Spleen (tissue), 13 donors: ENCODE results near the gene CD209. TPM values are rescaled to one million over a fixed set of nuclear protein-coding genes. Genes with fewer than 3 reads are reported as not detected.
"Not testable (repeated sequence)": the region's sequence is repeated elsewhere in the genome, so short reads cannot be mapped to it uniquely, and the experiment has no call there.

ENCODE experiments used
- DNase-seq: peaks from one replicate; pipeline ENCODE4 v3.0.0-alpha.2; 2020
- H3K27ac ChIP-seq, 8 donors: fragments of 200-600 bp; sonication (generic) in 7 of 8; 1 replicate in 4 of 8; 2 replicates in 4 of 8; pipeline versions ENCODE4 v1.5.0 to v1.8.0; 2016 to 2021; ENCODE audit warnings: inconsistent platforms in 4 of 8, mild to moderate bottlenecking in 4 of 8, moderate library complexity in 1 of 8
- H3K27me3 ChIP-seq, 7 donors: fragments of 200-600 bp; sonication (generic) in 6 of 7; replicated peaks in 1 of 7; 1 replicate in 4 of 7; 2 replicates in 3 of 7; pipeline versions ENCODE4 v1.5.0 to v1.8.0; 2016 to 2021; ENCODE audit warnings: inconsistent platforms in 3 of 7, mild to moderate bottlenecking in 1 of 7
- H3K36me3 ChIP-seq, 6 donors: fragments of 200-600 bp; sonication (generic) in 5 of 6; 1 replicate in 4 of 6; 2 replicates in 2 of 6; pipeline versions ENCODE4 v1.5.0 to v1.8.0; 2016 to 2021; ENCODE audit warnings: inconsistent platforms in 2 of 6
- H3K4me1 ChIP-seq, 6 donors: fragments of 200-600 bp; sonication (generic) in 5 of 6; 1 replicate in 3 of 6; 2 replicates in 3 of 6; pipeline versions ENCODE4 v1.5.0 to v1.8.0; 2016 to 2021; ENCODE audit warnings: inconsistent platforms in 3 of 6
- H3K4me3 ChIP-seq, 8 donors: fragments of 200-600 bp; sonication (generic) in 7 of 8; 1 replicate in 4 of 8; 2 replicates in 4 of 8; pipeline versions ENCODE4 v1.5.0 to v1.8.0; 2016 to 2021; ENCODE audit warnings: inconsistent platforms in 4 of 8, mild to moderate bottlenecking in 4 of 8, moderate library complexity in 2 of 8
- H3K9me3 ChIP-seq, 8 donors: fragments of 200-600 bp; sonication (generic) in 7 of 8; 1 replicate in 4 of 8; 2 replicates in 4 of 8; pipeline versions ENCODE4 v1.5.0 to v1.8.0; 2016 to 2021; ENCODE audit warnings: inconsistent platforms in 4 of 8
- POLR2A ChIP-seq, 3 donors: fragments of 450-650 bp; IDR thresholded peaks; one replicate each; pipeline ENCODE4 v1.5.1; 2017; ENCODE audit warnings: antibody characterized with exemption in 3 of 3, mild to moderate bottlenecking in 1 of 3
- POLR2AphosphoS5 ChIP-seq, 3 donors: sonication (generic); formaldehyde crosslinking; IDR thresholded peaks; one replicate each; pipeline ENCODE4 v1.5.1; 2017; ENCODE audit warnings: antibody characterized with exemption in 3 of 3
- WGBS, 5 donors: extraction: QIAGEN DNeasy Blood & Tissue Kit in 3 of 5; methylation state at CpG; one replicate each; pipeline versions ENCODE4 v1.1.5 to v1.1.7; 2013 to 2018; 5-methylcytosine and 5-hydroxymethylcytosine counted together
- intact Hi-C: fragments of 100-400 bp; cut with DNase I; formaldehyde crosslinking; loops from one replicate; pipeline ENCODE4 v1.15.0; 2023; ENCODE audit warnings: low total_unique reads
- long read RNA-seq, 2 donors: transcript quantifications; one replicate each; lab custom pipeline, GENCODE V29; 2026
- polyA plus RNA-seq, 3 donors: library from polyadenylated mRNA; stranded (reverse); fragments of 200-250 nt; gene quantifications; one replicate each; pipeline ENCODE4 v1.2.1, GENCODE V29; 2013
- total RNA-seq, 7 donors: library from RNA; depleted of rRNA in 3 of 7; stranded (reverse); fragments of >200 nt in 3 of 7; fragmentation: NEBNext Ultra II Directional in 4 of 7; extraction: Animal tissue kit (Norgen Biotek cat#: 25700) in 4 of 7; gene quantifications; one replicate each; pipeline versions ENCODE4 v1.1.0 to v1.2.1, GENCODE V29; 2016 to 2021
- TF ChIP-seq, protein P1 (sequence below), 11 experiments: fragments of 200-600 bp in 7 of 11; fragments of 450-650 bp in 4 of 11; sonication (generic) in 4 of 11; IDR thresholded peaks in 8 of 11; conservative IDR thresholded peaks in 3 of 11; 1 replicate in 7 of 11; 2 replicates in 4 of 11; pipeline versions ENCODE4 v1.4.0 to v1.8.0; 2016 to 2021; ENCODE audit warnings: antibody characterized with exemption in 11 of 11, inconsistent platforms in 4 of 11, mild to moderate bottlenecking in 1 of 11
- donor health status: healthy with polysubstance abuse.
- donor health status: DM: no; HTN: no; CAD: no; lungs with moderate emphysema.
- donor health status: DM: no; HTN: no; CAD: no.
- donor health status: Bipolar disorder and iron deficiency.
- donor health status: healthy.
- donor health status: DM: no; HTN: no; CAD: no.
- donor health status: DM: yes; HTN: yes; CAD: no.

Gene CD209, protein sequence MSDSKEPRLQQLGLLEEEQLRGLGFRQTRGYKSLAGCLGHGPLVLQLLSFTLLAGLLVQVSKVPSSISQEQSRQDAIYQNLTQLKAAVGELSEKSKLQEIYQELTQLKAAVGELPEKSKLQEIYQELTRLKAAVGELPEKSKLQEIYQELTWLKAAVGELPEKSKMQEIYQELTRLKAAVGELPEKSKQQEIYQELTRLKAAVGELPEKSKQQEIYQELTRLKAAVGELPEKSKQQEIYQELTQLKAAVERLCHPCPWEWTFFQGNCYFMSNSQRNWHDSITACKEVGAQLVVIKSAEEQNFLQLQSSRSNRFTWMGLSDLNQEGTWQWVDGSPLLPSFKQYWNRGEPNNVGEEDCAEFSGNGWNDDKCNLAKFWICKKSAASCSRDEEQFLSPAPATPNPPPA
- total RNA-seq: 10 to 100 TPM in 2 of 7 donors, 1 to 10 TPM in 5; 1.1 to 22.2 (median 2.2) TPM
- under 1 TPM; 0.42 to 0.56 (median 0.46) TPM for polyA plus RNA-seq
- long read RNA-seq, donor 1, full-length matches to known transcripts: 3 of 9 reads
- long read RNA-seq, donor 1, partial matches to known transcripts: 6 of 9 reads
- long read RNA-seq, donor 1, other reads (novel, unspliced or antisense): 0 of 9 reads
- long read RNA-seq, donor 2: 0 reads

DNA sequence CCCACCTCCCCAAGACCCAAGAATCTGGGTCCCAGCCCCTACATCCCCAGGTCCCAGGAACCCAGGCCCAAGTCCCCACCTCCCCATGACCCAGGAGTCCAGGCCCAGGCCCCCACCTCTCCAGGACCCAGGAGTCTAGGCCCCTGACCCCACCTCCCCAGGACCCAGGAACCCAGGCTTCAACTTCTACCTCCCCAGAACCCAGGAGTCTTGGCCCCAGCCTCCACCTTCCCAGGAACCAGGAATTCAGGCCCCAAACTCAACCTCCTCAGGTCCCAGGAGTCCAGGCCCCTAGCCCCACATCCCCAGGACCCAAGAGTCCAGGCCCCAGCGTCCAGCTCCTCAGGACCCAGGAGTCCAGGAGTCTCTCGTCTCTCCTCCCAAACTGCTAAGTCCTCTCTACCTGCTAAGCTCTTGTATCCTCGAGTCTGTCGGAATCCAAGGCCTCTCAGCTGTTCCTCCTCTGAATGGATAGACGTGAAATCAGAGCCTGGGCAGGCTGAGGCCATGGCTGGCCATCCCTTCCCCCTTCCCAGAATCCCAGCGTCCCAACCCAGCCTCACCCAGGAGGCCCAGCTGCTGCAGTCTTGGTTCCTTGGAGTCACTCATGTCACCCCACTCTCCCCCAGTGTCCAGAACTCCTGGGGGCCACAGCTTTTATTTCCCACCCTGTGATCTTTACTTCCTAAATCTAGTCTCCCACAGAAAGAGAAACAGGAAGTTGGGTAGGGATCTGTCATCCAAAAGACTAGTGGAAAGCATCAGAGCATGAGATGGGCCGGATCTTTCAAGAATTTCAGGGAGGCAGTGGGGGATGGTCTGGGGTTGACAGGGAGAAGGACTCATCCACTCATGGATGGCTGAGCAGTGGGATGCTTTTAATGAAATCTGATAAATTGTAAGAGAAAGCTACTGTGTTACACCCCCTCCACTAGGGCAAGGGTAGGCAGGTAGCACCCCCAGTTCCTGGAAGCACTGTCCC lies at the start of gene CD209:
TSS of gene CD209 (minus strand) at position 632 of the 982 bp plus-strand sequence. CDS start at position 609, 23 bp downstream.
- WGBS, 5 donors: 58 to 76% (median 63%) methylated on average over 7 of the region's 7 CpGs
- peaks cover 0 to 46% (median 9%) of the 10 kb centered on the region in 6 donors for H3K4me1 ChIP-seq
- DNase-seq: no peak
- H3K9me3 ChIP-seq: peaks cover 0 to 4% (median 0%) of the 10 kb centered on the region in 8 donors
- no peaks in the 10 kb centered on the region for H3K36me3 ChIP-seq
- no peak within 1 kb of the TSS for H3K4me3 ChIP-seq
- no peak for TF ChIP-seq POLR2A (IDR thresholded peaks at IDR 0.05)
- no peak for TF ChIP-seq POLR2AphosphoS5 (IDR thresholded peaks at IDR 0.05)
- H3K27ac ChIP-seq: no peak within 1 kb of the TSS
- H3K27me3 ChIP-seq: peaks cover 0 to 29% (median 0%) of the 10 kb centered on the region in 7 donors
- intact Hi-C loops: no loop called here

DNA sequence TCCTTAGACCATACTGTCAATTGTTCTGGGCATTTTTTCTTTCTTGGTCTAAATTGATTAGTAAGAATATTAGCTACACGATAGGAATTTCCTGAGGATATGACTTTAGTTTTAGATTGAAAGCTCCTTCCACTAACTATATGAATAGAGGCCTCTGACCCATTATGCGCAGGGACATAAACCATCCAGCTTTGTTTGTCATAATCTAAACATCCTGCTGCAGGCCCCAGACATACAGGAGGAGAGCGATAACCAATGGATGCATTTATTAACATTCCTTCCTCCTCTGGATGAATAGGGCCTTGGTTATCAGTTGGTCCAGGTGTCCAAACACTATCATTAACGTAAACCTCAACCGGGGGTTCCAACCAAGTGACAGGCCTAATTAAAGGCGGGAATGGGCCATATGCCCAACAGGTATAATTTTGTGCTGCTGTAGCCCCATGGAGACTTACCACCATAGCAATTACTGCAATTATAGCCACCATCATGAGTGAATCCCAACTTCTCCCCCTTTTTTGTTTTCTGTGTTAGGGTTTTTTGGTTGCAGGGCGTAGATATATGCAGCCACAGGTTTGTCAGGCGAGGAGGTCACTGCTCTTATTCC lies 48.3 kb upstream of the CD209 start:
- no peak overlapping the region for H3K4me3 ChIP-seq
- H3K36me3 ChIP-seq: no peaks in the 10 kb centered on the region
- TF ChIP-seq POLR2AphosphoS5 (IDR thresholded peaks at IDR 0.05): no peak
- TF ChIP-seq, protein P1, sequence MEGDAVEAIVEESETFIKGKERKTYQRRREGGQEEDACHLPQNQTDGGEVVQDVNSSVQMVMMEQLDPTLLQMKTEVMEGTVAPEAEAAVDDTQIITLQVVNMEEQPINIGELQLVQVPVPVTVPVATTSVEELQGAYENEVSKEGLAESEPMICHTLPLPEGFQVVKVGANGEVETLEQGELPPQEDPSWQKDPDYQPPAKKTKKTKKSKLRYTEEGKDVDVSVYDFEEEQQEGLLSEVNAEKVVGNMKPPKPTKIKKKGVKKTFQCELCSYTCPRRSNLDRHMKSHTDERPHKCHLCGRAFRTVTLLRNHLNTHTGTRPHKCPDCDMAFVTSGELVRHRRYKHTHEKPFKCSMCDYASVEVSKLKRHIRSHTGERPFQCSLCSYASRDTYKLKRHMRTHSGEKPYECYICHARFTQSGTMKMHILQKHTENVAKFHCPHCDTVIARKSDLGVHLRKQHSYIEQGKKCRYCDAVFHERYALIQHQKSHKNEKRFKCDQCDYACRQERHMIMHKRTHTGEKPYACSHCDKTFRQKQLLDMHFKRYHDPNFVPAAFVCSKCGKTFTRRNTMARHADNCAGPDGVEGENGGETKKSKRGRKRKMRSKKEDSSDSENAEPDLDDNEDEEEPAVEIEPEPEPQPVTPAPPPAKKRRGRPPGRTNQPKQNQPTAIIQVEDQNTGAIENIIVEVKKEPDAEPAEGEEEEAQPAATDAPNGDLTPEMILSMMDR (IDR thresholded peaks at IDR 0.05 in 8 of 11, conservative IDR thresholded peaks at IDR 0.05 in 3 of 11): no peak
- TF ChIP-seq POLR2A (IDR thresholded peaks at IDR 0.05): no peak
- intact Hi-C loops: loop anchor here (5.0 kb wide), 1 partner anchor 113 kb away; the partner anchor contains the start of gene TRAPPC5
- peaks cover 0 to 37% (median 6%) of the 10 kb centered on the region in 7 donors for H3K27me3 ChIP-seq
- peaks cover 4 to 19% (median 14%) of the 10 kb centered on the region in 6 donors for H3K4me1 ChIP-seq
- 72 to 80% (median 73%) methylated on average over 8 of the region's 8 CpGs for WGBS, 5 donors
- no peak overlapping the region for H3K27ac ChIP-seq
- no peak for DNase-seq
- peaks cover 0 to 12% (median under 1%) of the 10 kb centered on the region in 8 donors for H3K9me3 ChIP-seq

DNA sequence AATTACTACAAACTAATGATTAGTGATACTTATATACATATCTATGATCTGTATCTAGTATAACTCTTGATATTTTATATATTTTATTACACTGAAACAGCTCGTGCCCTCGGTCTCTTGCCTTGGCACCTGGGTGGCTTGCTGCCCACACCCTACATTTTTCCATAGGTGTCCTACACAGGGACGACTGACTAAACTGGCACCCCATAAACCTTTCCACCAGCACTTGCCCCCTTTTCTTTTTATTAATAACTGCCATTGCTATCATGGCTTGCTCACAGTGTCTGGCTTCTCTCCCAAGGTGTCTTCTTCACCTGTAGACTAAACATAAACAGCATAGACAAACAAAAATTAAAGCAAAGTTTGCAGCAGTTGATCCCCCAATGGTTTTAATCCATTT lies 46.2 kb upstream of the CD209 start:
- no peak overlapping the region for H3K27ac ChIP-seq
- no peaks in the 10 kb centered on the region for H3K36me3 ChIP-seq
- DNase-seq: no peak
- H3K9me3 ChIP-seq: peaks cover 0 to 10% (median 0%) of the 10 kb centered on the region in 8 donors
- TF ChIP-seq POLR2AphosphoS5 (IDR thresholded peaks at IDR 0.05) (no peak), POLR2A (IDR thresholded peaks at IDR 0.05) (no peak)
- TF ChIP-seq, protein P1 (IDR thresholded peaks at IDR 0.05 in 8 of 11, conservative IDR thresholded peaks at IDR 0.05 in 3 of 11): no peak
- H3K4me1 ChIP-seq: peaks cover 0 to 13% (median 13%) of the 10 kb centered on the region in 6 donors
- WGBS, 5 donors: 83 to 91% (median 89%) methylated on average over 3 of the region's 3 CpGs
- H3K4me3 ChIP-seq: no peak overlapping the region
- H3K27me3 ChIP-seq: peaks cover 6 to 40% (median 18%) of the 10 kb centered on the region in 7 donors
- intact Hi-C loops: no loop called here

GRCh38 chr19:7792701-7793100 lies 45.4 kb upstream of the CD209 start:
- DNase-seq, H3K36me3 ChIP-seq, H3K4me3 ChIP-seq, intact Hi-C loops, H3K9me3 ChIP-seq, H3K27ac ChIP-seq: not testable (repeated sequence)
- WGBS, 5 donors: 83 to 90% (median 85%) methylated on average over 7 of the region's 7 CpGs
- peaks cover 8 to 40% (median 26%) of the 10 kb centered on the region in 7 donors for H3K27me3 ChIP-seq
- H3K4me1 ChIP-seq: peaks cover 4 to 21% (median 21%) of the 10 kb centered on the region in 6 donors
